Psoas muscle (tissue), 8 donors: ENCODE results near the gene C17orf58. TPM values are rescaled to one million over a fixed set of nuclear protein-coding genes. Genes with fewer than 3 reads are reported as not detected.
A peak's percentile ranks its signal among the peaks of the same experiment; 100 is the strongest.
"Not testable (repeated sequence)": the region's sequence is repeated elsewhere in the genome, so short reads cannot be mapped to it uniquely, and the experiment has no call there.

ENCODE experiments used
- ATAC-seq, 4 donors: fragments of 200-7000 bp; cut with Tn5 transposase; one replicate each; pipeline ENCODE4 v1.9.1; 2020; ENCODE audit warnings: moderate library complexity in 3 of 4, mild to moderate bottlenecking in 2 of 4
- DNase-seq, 2 donors: peaks; one replicate each; pipeline ENCODE4 v3.0.0-alpha.2; 2020
- H3K27ac ChIP-seq: fragments of 200-600 bp; one replicate; pipeline ENCODE4 v1.8.0; 2022
- H3K27me3 ChIP-seq, 3 donors: fragments of 200-600 bp in 1 of 3; one replicate each; pipeline versions ENCODE4 v1.6.1 to v1.8.0; 2013 to 2022; ENCODE audit warnings: low read length in 2 of 3, mild to moderate bottlenecking in 2 of 3, moderate library complexity in 1 of 3; ENCODE audit not compliant: insufficient read depth in 3 of 3
- H3K36me3 ChIP-seq, 2 donors: fragments of 200-600 bp in 1 of 2; one replicate each; pipeline versions ENCODE4 v1.6.1 to v1.8.0; 2013 to 2022; ENCODE audit warnings: low read depth in 1 of 2, mild to moderate bottlenecking in 1 of 2, moderate library complexity in 1 of 2; ENCODE audit not compliant: insufficient read depth in 1 of 2
- H3K4me1 ChIP-seq: fragments of 200-600 bp; one replicate; pipeline ENCODE4 v1.8.0; 2022
- H3K4me3 ChIP-seq: fragments of 200-600 bp; one replicate; pipeline ENCODE4 v1.8.0; 2022; ENCODE audit warnings: mild to moderate bottlenecking
- H3K9me3 ChIP-seq: fragments of 200-600 bp; one replicate; pipeline ENCODE4 v1.8.0; 2022
- WGBS, 3 donors: extraction: QIAGEN DNeasy Blood & Tissue Kit; methylation state at CpG; one replicate each; pipeline versions ENCODE4 v1.1.6 to v1.1.7; 2013; 5-methylcytosine and 5-hydroxymethylcytosine counted together
- intact Hi-C, 2 donors: fragments of 100-400 bp; cut with DNase I; formaldehyde crosslinking; loops; one replicate each; pipeline versions ENCODE4 v1.11.0 to v1.14.2; 2022
- polyA plus RNA-seq, 3 donors: library from polyadenylated mRNA; stranded (reverse); fragments of 200-250 nt; gene quantifications; one replicate each; pipeline ENCODE4 v1.2.3, GENCODE V29; 2013
- total RNA-seq, 4 donors: library from RNA; stranded (reverse); fragmentation: NEBNext Ultra II Directional in 2 of 4; extraction: Animal tissue kit (Norgen Biotek cat#: 25700) in 2 of 4; gene quantifications; one replicate each; pipeline versions ENCODE4 v1.2.1 to v1.2.4, GENCODE V29; 2021 to 2023
- TF ChIP-seq, protein P1 (sequence below): fragments of 200-600 bp; IDR thresholded peaks from one replicate; pipeline ENCODE4 v1.8.0; 2022; ENCODE audit warnings: antibody characterized with exemption
- donor health status: healthy with polysubstance abuse.
- donor health status: DM: no; HTN: no; CAD: no; lungs with moderate emphysema.
- donor health status: Bipolar disorder and iron deficiency.
- donor health status: healthy.
- donor health status: DM: yes; HTN: yes; CAD: no.
- donor health status: DM: no; HTN: no; CAD: no.
- donor health status: DM: no; HTN: no; CAD: no.
- donor health status: DM: yes; HTN: yes; CAD: no.

C17orf58 gene
- total and polyA plus RNA-seq, 7 donors, result 3.1 to 15.0 (median 5.3) TPM

DNA sequence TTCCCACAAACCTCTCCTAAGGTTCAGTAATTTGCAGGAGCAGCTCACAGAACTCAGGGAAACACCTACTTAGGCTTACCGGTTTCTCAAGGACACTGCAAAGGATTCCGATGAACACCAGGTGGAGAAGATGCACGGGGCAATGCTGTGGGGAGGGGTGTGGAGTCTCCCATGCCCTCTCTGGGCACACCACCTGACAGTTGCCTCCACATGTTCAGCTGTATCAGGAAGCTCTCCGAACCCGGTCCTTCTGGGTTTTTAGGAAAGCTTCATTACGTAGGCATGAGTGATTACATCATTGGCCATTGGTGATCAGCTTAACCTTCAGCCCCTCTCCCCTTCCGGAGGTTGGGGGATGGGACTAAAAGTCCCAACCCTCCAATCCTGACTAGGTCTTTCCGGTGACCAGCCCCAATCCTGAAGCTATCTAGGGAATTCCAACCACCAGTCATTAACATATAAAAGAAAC, 21.6 kb downstream of the C17orf58 start:
- ATAC-seq (no peak), DNase-seq (no peak)
- no peak overlapping the region for H3K27ac ChIP-seq
- WGBS, 3 donors, result 53 to 63% (median 61%) methylated on average over 8 of the region's 8 CpGs
- no peaks in the 10 kb centered on the region for H3K27me3 ChIP-seq
- no peaks in the 10 kb centered on the region for H3K9me3 ChIP-seq
- TF ChIP-seq, protein P1, sequence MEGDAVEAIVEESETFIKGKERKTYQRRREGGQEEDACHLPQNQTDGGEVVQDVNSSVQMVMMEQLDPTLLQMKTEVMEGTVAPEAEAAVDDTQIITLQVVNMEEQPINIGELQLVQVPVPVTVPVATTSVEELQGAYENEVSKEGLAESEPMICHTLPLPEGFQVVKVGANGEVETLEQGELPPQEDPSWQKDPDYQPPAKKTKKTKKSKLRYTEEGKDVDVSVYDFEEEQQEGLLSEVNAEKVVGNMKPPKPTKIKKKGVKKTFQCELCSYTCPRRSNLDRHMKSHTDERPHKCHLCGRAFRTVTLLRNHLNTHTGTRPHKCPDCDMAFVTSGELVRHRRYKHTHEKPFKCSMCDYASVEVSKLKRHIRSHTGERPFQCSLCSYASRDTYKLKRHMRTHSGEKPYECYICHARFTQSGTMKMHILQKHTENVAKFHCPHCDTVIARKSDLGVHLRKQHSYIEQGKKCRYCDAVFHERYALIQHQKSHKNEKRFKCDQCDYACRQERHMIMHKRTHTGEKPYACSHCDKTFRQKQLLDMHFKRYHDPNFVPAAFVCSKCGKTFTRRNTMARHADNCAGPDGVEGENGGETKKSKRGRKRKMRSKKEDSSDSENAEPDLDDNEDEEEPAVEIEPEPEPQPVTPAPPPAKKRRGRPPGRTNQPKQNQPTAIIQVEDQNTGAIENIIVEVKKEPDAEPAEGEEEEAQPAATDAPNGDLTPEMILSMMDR, result no peak
- H3K4me1 ChIP-seq, result no peaks in the 10 kb centered on the region
- intact Hi-C loops, result no loop called here
- no peak overlapping the region for H3K4me3 ChIP-seq
- H3K36me3 ChIP-seq, result peaks cover 2 to 70% of the 10 kb centered on the region in 2 donors

DNA sequence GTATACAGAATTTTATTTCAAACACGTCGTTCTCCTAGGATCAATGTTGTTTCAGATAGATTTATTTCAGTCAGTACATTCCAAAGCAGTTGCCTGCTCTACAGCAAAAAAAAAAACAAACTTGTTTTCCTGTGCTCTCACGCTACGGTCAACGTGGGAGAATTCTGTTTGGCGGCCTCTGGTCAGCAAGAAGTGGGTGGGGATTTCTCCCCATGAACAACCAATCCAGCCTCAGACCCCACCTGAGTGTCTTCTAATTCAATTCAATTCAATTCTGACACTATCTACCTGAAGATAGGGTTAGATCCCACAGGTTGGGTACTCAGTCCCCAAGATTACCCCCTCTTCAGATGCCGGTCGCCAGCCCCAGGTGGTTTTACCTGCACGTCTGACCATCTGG, 22.1 kb downstream of the C17orf58 start:
- H3K9me3 ChIP-seq, result no peaks in the 10 kb centered on the region
- peaks cover 2 to 70% of the 10 kb centered on the region in 2 donors for H3K36me3 ChIP-seq
- H3K27ac ChIP-seq, result no peak overlapping the region
- no peak for DNase-seq
- no peak overlapping the region for H3K4me3 ChIP-seq
- WGBS, 3 donors, result 79 to 83% (median 83%) methylated on average over 9 of the region's 9 CpGs
- no peaks in the 10 kb centered on the region for H3K4me1 ChIP-seq
- H3K27me3 ChIP-seq, result no peaks in the 10 kb centered on the region
- ATAC-seq, result no peak
- TF ChIP-seq, protein P1, result no peak
- intact Hi-C loops, result no loop called here

DNA sequence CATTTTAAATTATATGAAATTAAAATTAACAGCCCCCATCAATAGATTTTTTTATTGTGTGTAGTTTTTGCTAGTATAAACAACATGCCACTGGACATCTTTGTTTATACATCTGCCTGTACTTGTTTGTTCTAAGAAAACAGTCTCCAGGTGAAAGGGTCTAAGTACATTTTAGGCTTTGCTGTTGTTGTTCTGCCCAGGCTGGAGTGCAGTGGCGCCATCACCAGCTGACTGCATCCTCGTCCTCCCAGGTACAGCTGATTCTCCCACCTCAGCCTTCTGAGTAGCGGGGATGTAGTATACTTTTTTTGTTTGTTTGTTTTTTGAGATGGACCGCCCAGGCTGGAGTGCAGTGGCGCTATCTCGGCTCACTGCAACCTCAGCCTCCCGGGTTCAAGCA, 25.5 kb downstream of the C17orf58 start:
- intact Hi-C loops, result no loop called here
- Histone ChIP-seq H3K4me3 (no peak overlapping the region), H3K27me3 (no peaks in the 10 kb centered on the region), H3K9me3 (no peaks in the 10 kb centered on the region), H3K27ac (no peak overlapping the region), H3K4me1 (no peaks in the 10 kb centered on the region), H3K36me3 (peaks cover 4 to 88% of the 10 kb centered on the region in 2 donors)
- no peak for ATAC-seq
- TF ChIP-seq, protein P1, result no peak
- 95 to 99% (median 98%) methylated on average over 7 of the region's 7 CpGs for WGBS, 3 donors
- DNase-seq, result no peak

DNA sequence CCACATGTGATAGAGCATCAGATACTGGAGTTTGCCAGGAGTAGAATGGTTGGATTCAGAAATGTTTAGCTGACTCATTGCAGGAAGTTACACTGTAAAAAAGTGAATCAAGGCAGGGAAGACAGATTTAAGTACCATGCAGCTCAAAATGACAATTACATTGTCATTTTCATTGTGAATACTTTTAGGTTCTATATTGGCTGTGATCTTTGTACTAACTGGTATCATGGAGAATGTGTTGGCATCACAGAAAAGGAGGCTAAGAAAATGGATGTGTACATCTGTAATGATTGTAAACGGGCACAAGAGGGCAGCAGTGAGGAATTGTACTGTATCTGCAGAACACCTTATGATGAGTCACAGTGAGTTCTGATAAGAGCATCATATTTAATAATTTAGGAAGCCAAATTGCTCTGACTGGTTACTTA, 33.1 kb downstream of the C17orf58 start:
- intact Hi-C loops, H3K4me3 ChIP-seq, H3K4me1 ChIP-seq, H3K27me3 ChIP-seq, H3K27ac ChIP-seq, H3K9me3 ChIP-seq: not testable (repeated sequence)
- ATAC-seq (peak; percentile 89 to 98 (median 94)), DNase-seq (peak in 1 of 2 donors; percentile 19)
- TF ChIP-seq, protein P1, result peak; percentile 78
- 0 to 4% (median 0%) methylated on average over 1 of the region's 1 CpG for WGBS, 3 donors
- peaks cover 4 to 84% of the 10 kb centered on the region in 2 donors for H3K36me3 ChIP-seq

DNA sequence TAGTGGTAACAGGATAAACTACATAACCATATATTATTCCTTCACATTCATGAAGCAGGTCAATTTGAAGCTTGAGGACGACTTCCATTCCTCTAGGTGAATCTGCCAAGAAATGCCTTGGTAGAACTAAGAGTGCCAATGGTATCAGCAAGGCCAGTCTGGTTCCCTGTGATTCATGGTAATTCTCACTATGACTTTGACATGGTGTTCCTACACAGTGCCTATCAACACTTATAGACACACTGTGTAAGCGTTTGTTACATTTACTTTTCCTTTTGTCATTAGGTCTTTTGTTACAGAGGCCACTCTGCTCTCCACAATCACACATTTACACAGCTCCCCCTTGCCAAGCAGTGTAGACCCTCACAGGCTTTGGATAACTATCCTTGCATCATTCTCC, 34.1 kb downstream of the C17orf58 start:
- H3K4me3 ChIP-seq, intact Hi-C loops, H3K27me3 ChIP-seq, H3K4me1 ChIP-seq, H3K9me3 ChIP-seq, DNase-seq, H3K27ac ChIP-seq: not testable (repeated sequence)
- peak in 1 of 4 donors; percentile 21 for ATAC-seq
- H3K36me3 ChIP-seq, result peaks cover 4 to 82% of the 10 kb centered on the region in 2 donors
- WGBS, 3 donors, result 38 to 68% (median 49%) methylated on average over 2 of the region's 2 CpGs

DNA sequence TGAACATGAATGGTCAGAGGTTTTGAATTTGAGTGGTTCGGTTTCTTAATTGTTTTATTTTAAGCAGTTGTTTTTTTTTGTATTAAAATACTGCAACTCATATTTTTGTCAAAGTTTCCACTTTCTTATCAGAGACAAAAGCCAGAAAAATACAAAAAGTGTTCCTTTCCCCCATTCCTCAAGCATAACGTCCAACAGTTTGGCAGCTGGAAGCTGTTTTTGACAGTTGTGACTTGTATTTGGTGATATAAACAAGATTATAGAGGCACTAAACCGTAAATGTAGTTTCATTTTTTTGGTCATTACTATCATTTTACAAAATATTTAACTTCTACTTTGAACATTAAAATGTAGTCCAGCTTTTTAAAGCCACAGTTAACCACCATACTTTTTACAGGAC, 36.0 kb downstream of the C17orf58 start:
- DNase-seq, H3K27me3 ChIP-seq, H3K4me3 ChIP-seq, H3K4me1 ChIP-seq, intact Hi-C loops, ATAC-seq, H3K27ac ChIP-seq, H3K9me3 ChIP-seq: not testable (repeated sequence)
- H3K36me3 ChIP-seq, result peaks cover 0 to 76% of the 10 kb centered on the region in 2 donors
- 70 to 79% (median 71%) methylated on average over 3 of the region's 3 CpGs for WGBS, 3 donors
